ENCODE data around the gene PNLIPRP2.

The PNLIPRP2 gene

GRCh38 chr10:116620423-116621400, at the start of gene PNLIPRP2:
Gene PNLIPRP2, plus strand, starts transcription at chr10:116620953.
- ATAC-seq (replicated peaks) (no peak), DNase-seq (no peak)
- H3K27ac Mint-ChIP-seq = no peak within 1 kb of the TSS
- no peaks in the 10 kb centered on the region for H3K4me1 Mint-ChIP-seq
- H3K36me3 Mint-ChIP-seq = no peaks in the 10 kb centered on the region
- H3K27me3 Mint-ChIP-seq = peaks cover 5% of the 10 kb centered on the region in 2 donors
- no peak within 1 kb of the TSS for H3K4me3 Mint-ChIP-seq
- H3K9me3 Mint-ChIP-seq = peaks cover 0 to 4% of the 10 kb centered on the region in 2 donors

- Mint-ChIP-seq H3K27me3 (no peaks in the 10 kb centered on the region), H3K27ac (no peak overlapping the region), H3K36me3 (no peaks in the 10 kb centered on the region), H3K9me3 (no peaks in the 10 kb centered on the region), H3K4me1 (no peaks in the 10 kb centered on the region), H3K4me3 (no peak overlapping the region)
- ATAC-seq (replicated peaks) (no peak), DNase-seq (no peak)
Observed at GRCh38 chr10:116574797-116575196, 46.0 kb upstream of the PNLIPRP2 start.

- Mint-ChIP-seq H3K27ac (no peak overlapping the region), H3K9me3 (peaks cover 2 to 6% of the 10 kb centered on the region in 2 donors), H3K4me1 (no peaks in the 10 kb centered on the region), H3K4me3 (no peak overlapping the region), H3K27me3 (no peaks in the 10 kb centered on the region), H3K36me3 (no peaks in the 10 kb centered on the region)
- DNase-seq (no peak), ATAC-seq (replicated peaks) (no peak)
Observed at GRCh38 chr10:116587878-116588591, 32.7 kb upstream of the PNLIPRP2 start.

GRCh38 chr10:116588995-116589394, 31.8 kb upstream of the PNLIPRP2 start:
- ATAC-seq (replicated peaks) (no peak), DNase-seq (no peak)
- no peak overlapping the region for H3K4me3 Mint-ChIP-seq
- H3K36me3 Mint-ChIP-seq = no peaks in the 10 kb centered on the region
- no peak overlapping the region for H3K27ac Mint-ChIP-seq
- no peaks in the 10 kb centered on the region for H3K4me1 Mint-ChIP-seq
- H3K27me3 Mint-ChIP-seq = no peaks in the 10 kb centered on the region
- peaks cover 2 to 6% of the 10 kb centered on the region in 2 donors for H3K9me3 Mint-ChIP-seq

GRCh38 chr10:116589926-116590325, 30.8 kb upstream of the PNLIPRP2 start:
- Mint-ChIP-seq H3K27ac (no peak overlapping the region), H3K9me3 (peaks cover 2 to 6% of the 10 kb centered on the region in 2 donors), H3K27me3 (no peaks in the 10 kb centered on the region), H3K36me3 (no peaks in the 10 kb centered on the region), H3K4me3 (no peak overlapping the region), H3K4me1 (no peaks in the 10 kb centered on the region)
- no peak for ATAC-seq (replicated peaks)
- DNase-seq = no peak

DNA sequence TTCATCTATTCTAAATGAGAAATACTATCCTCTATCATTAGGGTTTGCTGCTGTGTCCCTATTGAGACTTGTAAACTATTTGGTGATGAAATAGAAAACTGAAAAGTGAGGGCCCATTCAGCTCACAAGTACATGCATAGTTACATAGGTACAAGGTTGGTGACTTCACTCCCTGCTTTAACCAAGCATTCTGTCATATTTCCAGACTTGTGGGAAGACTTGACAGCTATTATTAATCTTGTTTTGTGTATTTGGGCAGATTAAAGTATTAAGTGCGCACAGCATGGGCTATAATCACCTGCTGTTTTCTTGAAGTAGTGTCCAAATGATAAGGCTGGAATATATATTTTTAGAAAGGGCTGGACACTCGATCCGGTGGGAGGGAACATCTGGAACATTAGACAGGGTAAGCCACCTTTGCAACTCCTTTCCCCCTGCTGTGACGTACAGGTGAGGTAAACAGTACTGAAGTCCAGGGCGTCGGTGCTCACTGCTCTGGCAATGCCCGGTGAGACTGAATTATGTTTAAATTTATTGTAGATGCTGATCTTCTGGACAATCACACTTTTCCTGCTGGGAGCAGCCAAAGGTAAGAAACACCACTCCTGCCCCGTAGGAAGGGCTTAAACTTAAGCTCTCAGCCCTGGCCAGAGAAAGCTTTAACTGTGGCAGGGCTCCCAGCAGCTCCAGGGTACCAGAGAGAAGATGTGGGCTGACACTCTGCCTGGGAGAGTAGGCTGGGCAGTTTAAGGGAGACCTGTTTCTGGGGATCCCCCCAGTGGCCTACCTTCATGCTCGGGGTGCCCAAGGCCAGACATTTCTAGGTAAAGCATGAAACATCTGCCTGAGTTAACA, 29.9 kb upstream of the PNLIPRP2 start, which contains the start of gene PNLIPRP1:
Gene PNLIPRP1 (plus strand): TSS at position 370 of the 855 bp plus-strand sequence. CDS start 171 bp downstream, at position 541.
- Mint-ChIP-seq H3K4me3 (no peak within 1 kb of the TSS), H3K27ac (no peak within 1 kb of the TSS), H3K36me3 (no peaks in the 10 kb centered on the region), H3K27me3 (no peaks in the 10 kb centered on the region), H3K4me1 (no peaks in the 10 kb centered on the region), H3K9me3 (peaks cover 2 to 3% of the 10 kb centered on the region in 2 donors)
- no peak for DNase-seq
- no peak for ATAC-seq (replicated peaks)

GRCh38 chr10:116593139-116593740, 27.5 kb upstream of the PNLIPRP2 start:
- H3K9me3 Mint-ChIP-seq = no peaks in the 10 kb centered on the region
- no peak overlapping the region for H3K4me3 Mint-ChIP-seq
- H3K4me1 Mint-ChIP-seq = no peaks in the 10 kb centered on the region
- H3K27me3 Mint-ChIP-seq = no peaks in the 10 kb centered on the region
- ATAC-seq (replicated peaks) = no peak
- H3K36me3 Mint-ChIP-seq = no peaks in the 10 kb centered on the region
- no peak for DNase-seq
- no peak overlapping the region for H3K27ac Mint-ChIP-seq

GRCh38 chr10:116594525-116595035, 26.2 kb upstream of the PNLIPRP2 start:
- no peaks in the 10 kb centered on the region for H3K9me3 Mint-ChIP-seq
- H3K27ac Mint-ChIP-seq = no peak overlapping the region
- H3K4me1 Mint-ChIP-seq = no peaks in the 10 kb centered on the region
- no peaks in the 10 kb centered on the region for H3K36me3 Mint-ChIP-seq
- no peak overlapping the region for H3K4me3 Mint-ChIP-seq
- H3K27me3 Mint-ChIP-seq = no peaks in the 10 kb centered on the region
- ATAC-seq (replicated peaks) (no peak), DNase-seq (no peak)

DNA sequence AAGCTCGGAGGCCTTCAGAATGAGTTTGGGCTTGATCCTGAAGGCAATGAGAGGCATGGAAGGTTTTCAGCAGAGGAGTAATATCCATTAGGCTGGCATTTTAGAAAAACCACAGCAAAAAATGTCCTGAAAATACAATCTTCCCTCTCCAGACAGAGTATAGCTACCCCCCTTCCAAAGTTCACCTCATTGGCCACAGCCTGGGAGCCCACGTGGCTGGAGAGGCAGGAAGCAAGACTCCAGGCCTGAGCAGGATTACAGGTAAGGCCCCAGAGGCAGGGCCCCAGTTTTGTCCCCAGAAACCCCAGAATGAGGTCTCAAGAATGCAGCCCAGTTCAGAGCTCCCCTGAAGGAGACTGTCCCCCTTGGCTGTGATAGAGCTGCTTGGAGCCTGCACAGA, 24.7 kb upstream of the PNLIPRP2 start:
- Mint-ChIP-seq H3K27ac (no peak overlapping the region), H3K9me3 (no peaks in the 10 kb centered on the region), H3K27me3 (no peaks in the 10 kb centered on the region), H3K4me3 (no peak overlapping the region), H3K4me1 (no peaks in the 10 kb centered on the region), H3K36me3 (no peaks in the 10 kb centered on the region)
- ATAC-seq (replicated peaks) = no peak
- no peak for DNase-seq

GRCh38 chr10:116597543-116597942, 23.2 kb upstream of the PNLIPRP2 start:
- H3K4me1 Mint-ChIP-seq = no peaks in the 10 kb centered on the region
- no peaks in the 10 kb centered on the region for H3K27me3 Mint-ChIP-seq
- no peaks in the 10 kb centered on the region for H3K9me3 Mint-ChIP-seq
- no peaks in the 10 kb centered on the region for H3K36me3 Mint-ChIP-seq
- ATAC-seq (replicated peaks) = no peak
- no peak for DNase-seq
- no peak overlapping the region for H3K27ac Mint-ChIP-seq
- no peak overlapping the region for H3K4me3 Mint-ChIP-seq

DNA sequence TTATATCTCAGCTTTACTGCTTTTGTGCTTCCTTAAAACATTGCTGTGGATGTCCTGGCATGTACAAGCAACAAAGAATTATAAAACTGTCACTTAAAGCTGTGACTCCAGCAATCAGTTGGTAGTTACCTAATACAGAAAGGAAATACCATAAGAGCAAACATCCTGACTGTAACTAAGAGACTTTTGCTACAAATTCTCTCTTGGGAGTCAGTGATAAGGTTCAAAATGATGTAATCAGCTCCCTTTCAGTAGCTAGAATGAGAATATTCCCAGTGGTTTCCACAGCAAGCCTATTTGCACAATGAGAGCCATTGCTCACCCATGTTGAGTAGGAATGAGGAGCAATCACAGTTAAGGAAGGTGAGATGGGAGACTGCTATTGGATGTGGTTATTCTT, 22.4 kb upstream of the PNLIPRP2 start:
- DNase-seq = no peak
- no peaks in the 10 kb centered on the region for H3K36me3 Mint-ChIP-seq
- H3K9me3 Mint-ChIP-seq = no peaks in the 10 kb centered on the region
- ATAC-seq (replicated peaks) = no peak
- H3K4me1 Mint-ChIP-seq = no peaks in the 10 kb centered on the region
- no peak overlapping the region for H3K27ac Mint-ChIP-seq
- H3K27me3 Mint-ChIP-seq = no peaks in the 10 kb centered on the region
- H3K4me3 Mint-ChIP-seq = no peak overlapping the region

- Mint-ChIP-seq H3K4me1 (no peaks in the 10 kb centered on the region), H3K9me3 (no peaks in the 10 kb centered on the region), H3K4me3 (no peak overlapping the region), H3K36me3 (no peaks in the 10 kb centered on the region), H3K27ac (no peak overlapping the region), H3K27me3 (no peaks in the 10 kb centered on the region)
- no peak for ATAC-seq (replicated peaks)
- DNase-seq = no peak
Observed at GRCh38 chr10:116599991-116600390, 20.8 kb upstream of the PNLIPRP2 start.

DNA sequence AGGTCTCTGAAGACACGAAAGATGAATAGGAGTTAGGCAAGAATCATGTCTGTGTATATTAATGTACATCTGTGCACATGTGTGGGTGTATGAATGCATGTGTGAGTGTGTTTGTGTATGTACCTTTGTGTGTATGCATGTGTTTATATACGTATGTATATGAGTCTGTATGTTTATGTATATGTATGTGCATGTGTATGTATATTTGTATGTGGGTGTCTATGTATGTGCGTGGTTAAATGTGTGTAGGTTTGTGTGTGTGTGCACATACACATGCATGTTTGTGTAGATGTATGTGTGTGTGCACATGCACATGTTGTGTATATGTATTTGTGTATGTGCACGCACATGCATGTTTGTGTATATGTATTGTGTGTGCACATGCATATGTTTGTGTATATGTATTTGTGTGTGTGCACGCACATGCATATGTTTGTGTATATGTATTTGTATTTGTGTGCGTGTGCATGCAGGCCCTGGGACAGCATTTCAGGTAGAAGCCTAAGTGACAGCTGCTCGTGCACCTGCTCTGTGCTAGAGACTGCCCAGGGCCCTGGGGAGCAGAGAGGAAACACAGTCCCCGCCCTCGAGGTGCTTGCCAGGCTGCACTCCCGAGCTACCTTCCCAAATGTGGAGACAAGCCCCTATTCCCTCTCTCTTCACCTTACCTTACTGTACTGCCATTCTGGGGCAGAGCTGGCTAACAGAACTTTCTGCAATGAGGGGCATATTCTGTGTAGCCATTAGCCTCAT, 17.9 kb upstream of the PNLIPRP2 start:
- no peak for ATAC-seq (replicated peaks)
- Mint-ChIP-seq H3K27ac (no peak overlapping the region), H3K27me3 (peaks cover 8 to 11% of the 10 kb centered on the region in 2 donors)

More for the DNA sequence above, 17.9 kb upstream of the PNLIPRP2 start:
- no peaks in the 10 kb centered on the region for H3K4me1 Mint-ChIP-seq
- no peak for DNase-seq
- H3K4me3 Mint-ChIP-seq = no peak overlapping the region
- H3K36me3 Mint-ChIP-seq = no peaks in the 10 kb centered on the region
- H3K9me3 Mint-ChIP-seq = no peaks in the 10 kb centered on the region

Data from stimulated activated naive B cell treated with anti-CD40 and anti-IgM and Interleukin-4, amounts not matched to agents 10 μg/mL and 1 μg/mL and 100 μg/mL, for 72 hours (primary cell).